Measurements from ENCODE around the gene MGAT4A.

MGAT4A gene

GRCh38 chr2:98731041-98731893, at the start of gene MGAT4A:
Gene MGAT4A, minus strand, starts transcription at chr2:98731132. Its CDS starts 4,800 bp downstream, at chr2:98726332.
- peak; percentile 50 for DNase-seq (ENCODE audit: low read depth, low spot score)

DNA sequence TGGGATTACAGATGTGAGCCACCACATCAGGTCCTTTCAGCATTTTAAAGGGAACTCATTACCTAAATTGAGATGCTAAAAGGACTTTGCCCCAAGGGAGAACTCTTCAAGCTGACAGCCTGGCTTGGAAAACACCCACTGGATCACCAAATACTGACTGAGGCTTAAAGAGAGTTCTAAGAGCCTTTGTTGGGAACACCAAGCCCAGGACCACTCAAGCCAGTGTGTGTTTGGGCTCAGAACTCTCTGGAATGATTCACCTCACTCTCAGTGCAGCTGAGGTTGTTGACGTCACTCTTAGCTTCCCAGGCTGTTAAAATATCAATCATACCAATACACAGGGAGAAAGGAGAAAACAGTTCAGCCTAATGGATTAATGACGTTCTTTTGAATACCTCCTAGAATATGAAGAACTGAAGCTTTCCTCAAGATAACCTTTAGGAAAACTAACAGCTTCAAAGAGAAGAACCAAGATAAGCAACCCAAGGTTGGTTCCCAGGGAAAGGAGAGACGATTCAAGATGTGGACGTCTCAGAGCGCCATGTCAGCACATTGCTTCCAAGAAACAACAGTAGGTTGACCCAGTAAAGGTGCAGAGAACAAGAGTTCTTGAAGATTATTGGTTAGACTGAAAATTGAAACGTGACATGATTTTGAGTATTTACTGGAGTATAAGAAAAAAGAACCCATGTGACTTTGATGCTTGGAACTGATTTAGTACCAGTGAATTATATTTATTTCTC, 48.0 kb upstream of the MGAT4A start:
- DNase-seq (ENCODE audit: low read depth, low spot score), result no peak

- no peak for DNase-seq (ENCODE audit: low read depth, low spot score)
Observed at GRCh38 chr2:98778151-98778550, 47.2 kb upstream of the MGAT4A start.

GRCh38 chr2:98777710-98778109, 46.8 kb upstream of the MGAT4A start:
- no peak for DNase-seq (ENCODE audit: low read depth, low spot score)

GRCh38 chr2:98777076-98777475, 46.1 kb upstream of the MGAT4A start:
- DNase-seq (ENCODE audit: low read depth, low spot score), result no peak

DNA sequence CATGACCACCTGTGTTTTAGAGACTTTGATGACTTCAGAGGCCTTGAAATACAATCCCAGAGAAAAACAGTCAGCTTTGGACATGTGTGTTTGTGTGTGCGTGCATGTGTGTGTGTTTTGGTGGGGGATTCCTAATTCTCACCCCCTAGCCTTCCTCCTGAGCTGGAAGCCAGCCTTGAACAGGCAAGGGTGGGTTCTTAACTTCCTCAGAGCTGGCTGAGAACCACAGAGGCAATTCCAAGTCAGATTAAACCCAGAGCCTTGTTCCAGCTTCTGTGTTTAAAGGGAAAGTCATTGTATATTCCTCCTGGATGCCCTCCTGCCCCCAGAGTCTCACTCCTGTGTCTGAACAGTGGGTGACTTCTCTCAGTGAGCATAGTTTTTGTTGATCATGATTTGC, 45.2 kb upstream of the MGAT4A start:
- DNase-seq (ENCODE audit: low read depth, low spot score), result no peak

DNA sequence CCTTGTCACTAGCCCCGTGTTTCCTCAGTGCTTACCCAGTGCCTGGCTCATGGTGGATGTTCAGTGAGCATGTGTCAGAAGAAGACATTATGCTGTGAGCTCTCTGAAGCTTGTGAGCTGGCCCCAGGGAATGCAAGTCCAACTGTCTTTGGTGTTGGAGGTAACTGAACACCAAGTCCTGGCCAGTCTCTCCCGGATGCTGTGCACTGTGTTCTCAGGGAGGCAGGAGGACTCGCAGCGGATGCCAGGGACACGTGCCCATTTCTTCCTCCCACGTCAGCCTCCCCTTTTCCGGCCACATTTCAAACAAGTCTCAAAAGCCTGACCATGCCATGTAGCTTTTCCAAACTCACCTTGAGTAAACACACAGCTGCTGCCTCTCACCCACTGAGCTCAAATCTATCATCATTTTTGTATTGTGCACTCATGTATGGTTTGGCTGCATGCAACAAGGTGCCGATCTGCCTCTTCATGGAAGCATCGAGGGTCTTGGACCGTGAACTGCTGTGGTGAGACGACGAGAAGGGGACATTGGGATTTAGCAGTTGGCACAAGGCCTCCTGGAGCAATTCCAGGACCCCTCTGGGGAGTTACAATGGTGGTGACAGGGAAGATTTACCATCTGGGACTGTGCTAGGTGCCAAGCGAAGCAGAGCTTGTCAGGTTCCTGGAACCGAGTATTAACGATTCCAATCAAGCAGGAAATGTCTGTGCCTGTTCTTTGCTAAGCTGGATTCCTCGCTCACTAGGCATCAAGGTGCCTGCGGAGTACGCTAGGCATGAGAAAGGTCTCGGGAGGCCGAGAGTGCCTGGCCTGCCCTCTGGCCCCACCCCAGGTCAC, 44.4 kb upstream of the MGAT4A start:
- no peak for DNase-seq (ENCODE audit: low read depth, low spot score)

DNA sequence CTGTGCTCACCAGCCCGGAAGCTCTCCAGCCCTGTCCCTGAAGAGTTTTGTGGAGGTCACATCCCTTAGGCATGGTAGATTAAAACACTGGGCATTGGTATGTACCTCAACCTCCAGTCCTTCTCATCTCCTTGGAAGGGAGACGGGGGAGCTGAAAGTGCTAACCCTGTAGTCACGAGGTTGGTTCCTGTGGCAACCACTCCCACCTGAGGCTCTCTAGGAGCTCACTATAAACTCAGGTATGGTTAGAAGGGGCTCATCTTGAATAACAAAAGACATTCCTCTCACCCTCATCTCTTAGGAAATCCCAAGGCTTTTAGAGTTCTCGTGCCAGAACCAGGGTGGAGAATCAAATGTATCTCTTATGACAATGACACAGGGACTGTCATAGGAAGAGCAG, 43.0 kb upstream of the MGAT4A start:
- no peak for DNase-seq (ENCODE audit: low read depth, low spot score)

GRCh38 chr2:98773169-98773568, 42.2 kb upstream of the MGAT4A start:
- DNase-seq (ENCODE audit: low read depth, low spot score), result no peak

DNA sequence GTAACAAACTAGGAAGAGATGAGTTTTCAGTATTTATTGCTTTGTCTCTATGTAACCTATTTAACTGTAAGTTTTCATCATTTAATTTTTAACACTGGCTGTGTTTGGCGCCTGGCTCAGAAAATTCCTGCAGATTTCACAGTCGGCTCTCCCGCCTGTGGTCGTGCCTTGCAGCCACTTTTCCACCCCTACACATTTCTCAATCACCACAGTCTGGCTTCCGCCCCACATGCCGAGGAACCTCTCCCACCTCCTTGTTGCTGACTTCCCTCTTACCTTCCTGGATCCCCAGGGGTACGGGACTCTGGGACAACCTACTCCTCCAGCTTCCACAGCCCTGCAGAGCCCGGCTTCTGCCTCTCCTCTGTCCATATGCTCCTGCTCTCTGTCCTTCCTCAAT, 41.6 kb upstream of the MGAT4A start:
- no peak for DNase-seq (ENCODE audit: low read depth, low spot score)

- DNase-seq (ENCODE audit: low read depth, low spot score), result peak; percentile 15
Observed at GRCh38 chr2:98771721-98772524, 41.0 kb upstream of the MGAT4A start.

GRCh38 chr2:98771264-98771663, 40.3 kb upstream of the MGAT4A start:
- no peak for DNase-seq (ENCODE audit: low read depth, low spot score)

GRCh38 chr2:98769784-98770183, 38.9 kb upstream of the MGAT4A start:
- no peak for DNase-seq (ENCODE audit: low read depth, low spot score)

- no peak for DNase-seq (ENCODE audit: low read depth, low spot score)
Observed at GRCh38 chr2:98769114-98769476, 38.2 kb upstream of the MGAT4A start.

GRCh38 chr2:98768384-98769113, 37.6 kb upstream of the MGAT4A start:
- DNase-seq (ENCODE audit: low read depth, low spot score), result no peak

DNA sequence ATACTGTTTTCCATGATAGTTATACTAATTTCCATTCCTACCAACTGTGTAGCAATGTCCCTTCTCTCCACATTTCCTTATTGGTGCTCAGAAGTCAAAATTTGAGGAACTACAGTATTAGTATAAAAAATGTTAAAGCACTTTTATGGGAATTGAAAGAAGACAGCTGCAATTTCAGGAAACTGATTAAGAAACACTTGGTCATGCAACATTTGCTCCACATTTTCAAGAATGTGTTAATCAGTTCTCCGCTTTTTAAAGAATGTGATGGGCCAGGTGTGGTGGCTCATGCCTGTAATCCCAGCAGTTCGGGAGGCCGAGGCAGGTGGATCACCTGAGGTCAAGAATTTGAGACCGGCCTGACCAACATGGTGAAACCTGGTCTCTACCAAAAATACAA, 33.6 kb upstream of the MGAT4A start:
- no peak for DNase-seq (ENCODE audit: low read depth, low spot score)

DNA sequence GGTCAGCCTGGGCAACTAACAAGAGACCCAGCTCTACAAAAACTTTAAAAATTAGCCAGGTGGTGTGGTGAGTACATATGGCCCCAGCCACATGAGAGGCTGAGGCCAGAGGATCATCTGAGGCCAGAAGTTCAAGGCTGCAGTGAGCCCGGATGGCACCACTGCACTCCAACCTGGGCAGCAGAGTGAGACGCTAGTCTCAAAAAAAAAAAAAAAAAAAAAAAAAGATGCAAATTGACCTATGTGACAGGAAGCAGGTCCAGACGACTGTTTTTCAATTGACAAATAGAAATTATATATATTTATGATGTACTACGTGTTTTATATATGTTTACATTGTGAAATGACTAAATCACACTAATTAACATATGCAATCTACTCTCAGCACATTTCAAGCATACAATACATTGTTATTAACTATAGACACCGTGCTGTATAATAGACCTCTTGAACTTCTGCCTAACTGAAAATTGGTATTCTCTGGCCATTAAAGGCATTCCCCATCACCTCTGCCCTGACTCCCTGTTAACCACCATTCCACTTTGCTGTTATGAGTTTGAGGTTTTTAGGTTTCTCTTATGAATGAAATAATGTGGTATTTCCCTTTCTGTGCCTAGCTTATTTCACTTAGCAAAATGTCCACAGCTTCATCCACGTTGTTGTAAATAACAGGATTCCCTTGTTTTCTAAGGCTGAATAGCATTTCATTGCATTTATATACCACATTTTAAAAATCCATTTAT, 32.4 kb upstream of the MGAT4A start:
- no peak for DNase-seq (ENCODE audit: low read depth, low spot score)

DNA sequence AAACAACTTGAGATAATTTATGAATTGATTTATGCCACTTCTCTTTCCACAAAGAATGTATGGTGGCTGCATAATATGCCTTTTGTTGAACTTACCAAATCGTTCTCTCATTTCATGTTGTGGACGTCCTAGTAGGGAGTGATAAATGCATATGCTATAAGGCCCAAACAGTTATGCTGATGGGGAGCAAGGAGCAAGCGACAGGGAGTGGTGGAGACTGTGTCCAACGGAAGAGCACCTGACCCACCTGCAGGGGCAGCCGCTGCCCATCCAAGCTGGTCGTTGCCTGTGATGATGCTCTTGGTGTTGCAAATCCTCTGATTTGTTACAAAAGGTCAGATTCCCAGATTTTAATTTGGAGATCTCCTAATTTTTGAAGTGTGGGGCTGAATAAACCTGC, 31.0 kb upstream of the MGAT4A start:
- no peak for DNase-seq (ENCODE audit: low read depth, low spot score)

- peak; percentile 39 for DNase-seq (ENCODE audit: low read depth, low spot score)
Observed at GRCh38 chr2:98761267-98761781, 30.4 kb upstream of the MGAT4A start.
